Caco-2 (cell line): ENCODE results near the gene HERC4. TPM values are rescaled to one million over a fixed set of nuclear protein-coding genes. Genes with fewer than 3 reads are reported as not detected.

ENCODE experiments used
- BruUV-seq: library from RNA; stranded (reverse); fragments of 400-500 nt; replicated peaks from 2 replicates; lab custom pipeline; 2021; lab: Mats Ljungman, UMichigan
- CTCF ChIA-PET: fragments of 300-600 bp; sonication (Branson Sonifier 250); formaldehyde crosslinking; loops from one replicate; lab custom pipeline; 2022; ENCODE audit warnings: antibody characterized with exemption; lab: Charles Lee
- POLR2A ChIA-PET: fragments of 300-600 bp; sonication (Branson Sonifier 250); formaldehyde crosslinking; loops from one replicate; lab custom pipeline; 2022; ENCODE audit warnings: antibody characterized with exemption; lab: Charles Lee
- DNase-seq, 2 experiments: peaks; one replicate each; pipeline versions ENCODE4 v3.0.0 to v3.0.0-alpha.2; 2020 to 2022
- H3K27me3 ChIP-seq: replicated peaks from 2 replicates; pipeline ENCODE4 v1.6.0; 2011; ENCODE audit warnings: low read length; ENCODE audit not compliant: control insufficient read depth, insufficient read depth
- H3K36me3 ChIP-seq: 2 replicates; pipeline ENCODE4 v1.5.1; 2011; ENCODE audit warnings: low read length; ENCODE audit not compliant: control insufficient read depth, insufficient read depth
- H3K4me1 ChIP-seq: fragments of 250-450 bp; sonication (Bioruptor Pico); 2 replicates; pipeline ENCODE4 v1.5.1; 2020; ENCODE audit warnings: mild to moderate bottlenecking
- H3K4me3 ChIP-seq: 2 replicates; pipeline ENCODE4 v1.5.1; 2011; ENCODE audit warnings: low read depth, mild to moderate bottlenecking, control low read depth, low read length
- H3K9me3 ChIP-seq: fragments of 250-450 bp; sonication (Bioruptor Pico); 2 replicates; pipeline ENCODE4 v1.5.1; 2020; ENCODE audit warnings: mild to moderate bottlenecking, moderate library complexity
- H3K27ac Mint-ChIP-seq: one replicate; pipeline ENCODE4 v1.8.0; 2022; ENCODE audit warnings: mixed read lengths; ENCODE audit not compliant: unreplicated experiment
- H3K27me3 Mint-ChIP-seq: one replicate; pipeline ENCODE4 v1.8.0; 2022; ENCODE audit warnings: mixed read lengths; ENCODE audit not compliant: insufficient read depth, unreplicated experiment
- H3K36me3 Mint-ChIP-seq: one replicate; pipeline ENCODE4 v1.8.0; 2022; ENCODE audit warnings: mild to moderate bottlenecking, mixed read lengths; ENCODE audit not compliant: insufficient read depth, unreplicated experiment
- H3K4me1 Mint-ChIP-seq: one replicate; pipeline ENCODE4 v1.8.0; 2022; ENCODE audit warnings: low read depth, mixed read lengths; ENCODE audit not compliant: unreplicated experiment
- H3K4me3 Mint-ChIP-seq: one replicate; pipeline ENCODE4 v1.8.0; 2022; ENCODE audit warnings: mild to moderate bottlenecking, moderate library complexity, mixed read lengths; ENCODE audit not compliant: unreplicated experiment
- H3K9me3 Mint-ChIP-seq: one replicate; pipeline ENCODE4 v1.8.0; 2022; ENCODE audit warnings: mixed read lengths; ENCODE audit not compliant: unreplicated experiment
- CTCF ChIP-seq, 2 experiments: fragments of 200-600 bp in 1 of 2; IDR thresholded peaks; 1 replicate in 1 of 2; 2 replicates in 1 of 2; pipeline versions ENCODE4 v1.5.1 to v1.8.0; 2011 to 2022; ENCODE audit warnings: antibody characterized with exemption in 1 of 2, control low read depth in 1 of 2, inconsistent platforms in 1 of 2, low read depth in 1 of 2, low read length in 1 of 2, mild to moderate bottlenecking in 1 of 2, moderate library complexity in 1 of 2; ENCODE audit not compliant: insufficient read depth in 1 of 2, severe bottlenecking in 1 of 2, unreplicated experiment in 1 of 2
- intact Hi-C: fragments of 100-400 bp; cut with micrococcal nuclease; formaldehyde crosslinking; loops from one replicate; pipeline ENCODE4 v1.10.0; 2022; ENCODE audit not compliant: unreplicated experiment
- total RNA-seq: library from RNA; stranded (reverse); gene quantifications from 2 replicates; pipeline ENCODE4 v1.2.3, GENCODE V29; 2022

The HERC4 gene
- total RNA-seq, 1 experiment from 2014 or later, result 59.4 TPM

- Histone ChIP-seq H3K9me3 (no peaks in the 10 kb centered on the region), H3K4me3 (no peak overlapping the region), H3K36me3 (no peaks in the 10 kb centered on the region), H3K4me1 (peaks cover 8% of the 10 kb centered on the region), H3K27me3 (no peaks in the 10 kb centered on the region)
- H3K4me3 Mint-ChIP-seq, result no peak overlapping the region
- POLR2A ChIA-PET, result interaction anchor here (0.6 kb wide), 1 partner anchor 45 kb away, joined by 3 read pairs; no protein-coding TSS in a partner anchor
- TF ChIP-seq CTCF (IDR thresholded peaks at IDR 0.05; ENCODE audit: insufficient read depth in 1 of 2, low read depth in 1 of 2, low read length in 1 of 2, severe bottlenecking in 1 of 2, unreplicated experiment in 1 of 2), result no peak
- BruUV-seq, result no TSS peak
- intact Hi-C loops, result no loop called here
- no peaks in the 10 kb centered on the region for H3K36me3 Mint-ChIP-seq
- DNase-seq, result no peak
- H3K4me1 Mint-ChIP-seq, result peaks cover 12% of the 10 kb centered on the region
- H3K27ac Mint-ChIP-seq, result no peak overlapping the region
- H3K9me3 Mint-ChIP-seq, result no peaks in the 10 kb centered on the region
- CTCF ChIA-PET, result interaction anchor here (0.6 kb wide), 1 partner anchor 44 kb away, joined by 3 read pairs; no protein-coding TSS in a partner anchor
- H3K27me3 Mint-ChIP-seq, result no peaks in the 10 kb centered on the region
Observed at GRCh38 chr10:68112837-68113236, 37.8 kb upstream of the HERC4 start.

- intact Hi-C loops, result no loop called here
- peaks cover 12% of the 10 kb centered on the region for H3K4me1 Mint-ChIP-seq
- no peaks in the 10 kb centered on the region for H3K27me3 Mint-ChIP-seq
- ChIA-PET CTCF (no interaction called here), POLR2A (no interaction called here)
- Histone ChIP-seq H3K27me3 (no peaks in the 10 kb centered on the region), H3K9me3 (no peaks in the 10 kb centered on the region), H3K4me3 (no peak overlapping the region), H3K36me3 (no peaks in the 10 kb centered on the region), H3K4me1 (peaks cover 8% of the 10 kb centered on the region)
- H3K4me3 Mint-ChIP-seq, result no peak overlapping the region
- no peak for TF ChIP-seq CTCF (IDR thresholded peaks at IDR 0.05; ENCODE audit: insufficient read depth in 1 of 2, low read depth in 1 of 2, low read length in 1 of 2, severe bottlenecking in 1 of 2, unreplicated experiment in 1 of 2)
- no peaks in the 10 kb centered on the region for H3K9me3 Mint-ChIP-seq
- DNase-seq, result no peak
- no peaks in the 10 kb centered on the region for H3K36me3 Mint-ChIP-seq
- no TSS peak for BruUV-seq
- no peak overlapping the region for H3K27ac Mint-ChIP-seq
Observed at GRCh38 chr10:68111584-68111983, 36.5 kb upstream of the HERC4 start.

- no peak for DNase-seq
- H3K9me3 Mint-ChIP-seq, result no peaks in the 10 kb centered on the region
- H3K4me3 Mint-ChIP-seq, result no peak overlapping the region
- CTCF ChIA-PET, result no interaction called here
- H3K36me3 ChIP-seq, result no peaks in the 10 kb centered on the region
- H3K4me1 Mint-ChIP-seq, result peaks cover 12% of the 10 kb centered on the region
- TF ChIP-seq CTCF (IDR thresholded peaks at IDR 0.05; ENCODE audit: insufficient read depth in 1 of 2, low read depth in 1 of 2, low read length in 1 of 2, severe bottlenecking in 1 of 2, unreplicated experiment in 1 of 2), result no peak
- H3K4me1 ChIP-seq, result peaks cover 8% of the 10 kb centered on the region
- H3K27me3 ChIP-seq, result no peaks in the 10 kb centered on the region
- no peaks in the 10 kb centered on the region for H3K27me3 Mint-ChIP-seq
- H3K36me3 Mint-ChIP-seq, result no peaks in the 10 kb centered on the region
- intact Hi-C loops, result no loop called here
- H3K9me3 ChIP-seq, result no peaks in the 10 kb centered on the region
- POLR2A ChIA-PET, result no interaction called here
- no TSS peak for BruUV-seq
- no peak overlapping the region for H3K4me3 ChIP-seq
- no peak overlapping the region for H3K27ac Mint-ChIP-seq
Observed at GRCh38 chr10:68110027-68110426, 34.9 kb upstream of the HERC4 start.
